Lung (tissue), 12 donors: Measurements from ENCODE around the gene SARDH. TPM values are rescaled to one million over a fixed set of nuclear protein-coding genes. Genes with fewer than 3 reads are reported as not detected.
A peak's percentile ranks its signal among the peaks of the same experiment; 100 is the strongest.

Experiments used
- ATAC-seq: fragments of 200-7000 bp; cut with Tn5 transposase; one replicate; pipeline ENCODE4 v1.9.1; 2020; ENCODE audit warnings: moderate number of reproducible peaks; ENCODE audit not compliant: insufficient read depth, low FRiP score
- DNase-seq, 3 donors: peaks; one replicate each; pipeline ENCODE4 v3.0.0-alpha.2; 2013 to 2017
- H3K27ac ChIP-seq, 2 donors: one replicate each; pipeline ENCODE4 v1.5.1; 2013; ENCODE audit warnings: mild to moderate bottlenecking in 2 of 2, moderate library complexity in 2 of 2, control low read depth in 1 of 2, inconsistent platforms in 1 of 2, low read depth in 1 of 2, low read length in 1 of 2
- H3K27me3 ChIP-seq, 3 donors: one replicate each; pipeline ENCODE4 v1.5.1; 2013; ENCODE audit warnings: low read length in 2 of 3; ENCODE audit not compliant: control insufficient read depth in 3 of 3, insufficient read depth in 3 of 3
- H3K36me3 ChIP-seq, 4 donors: one replicate each; pipeline ENCODE4 v1.5.1; 2013; ENCODE audit warnings: low read length in 4 of 4, mild to moderate bottlenecking in 1 of 4, moderate library complexity in 1 of 4; ENCODE audit not compliant: control insufficient read depth in 4 of 4, insufficient read depth in 4 of 4
- H3K4me1 ChIP-seq, 5 donors: one replicate each; pipeline ENCODE4 v1.5.1; 2013; ENCODE audit warnings: low read length in 5 of 5, mild to moderate bottlenecking in 2 of 5, moderate library complexity in 1 of 5; ENCODE audit not compliant: control insufficient read depth in 5 of 5, insufficient read depth in 5 of 5
- H3K4me3 ChIP-seq: one replicate; pipeline ENCODE4 v1.5.1; 2013; ENCODE audit warnings: mild to moderate bottlenecking, control low read depth, moderate library complexity
- H3K9ac ChIP-seq, 2 donors: one replicate each; pipeline ENCODE4 v1.5.1; 2013; ENCODE audit warnings: low read length in 2 of 2, control low read depth in 1 of 2; ENCODE audit not compliant: insufficient read depth in 1 of 2
- H3K9me3 ChIP-seq, 4 donors: one replicate each; pipeline ENCODE4 v1.5.1; 2013; ENCODE audit warnings: low read length in 3 of 4, mild to moderate bottlenecking in 1 of 4, moderate library complexity in 1 of 4; ENCODE audit not compliant: control insufficient read depth in 4 of 4, insufficient read depth in 3 of 4
- CTCF ChIP-seq: IDR thresholded peaks from 2 replicates; pipeline ENCODE4 v1.5.1; 2012; ENCODE audit warnings: mild to moderate bottlenecking; ENCODE audit errors: control extremely low read depth, extremely low read depth
- WGBS, 2 donors: extraction: QIAGEN DNeasy Blood & Tissue Kit; methylation state at CpG; one replicate each; pipeline ENCODE4 v1.1.7; 2013; 5-methylcytosine and 5-hydroxymethylcytosine counted together
- polyA plus RNA-seq, 2 donors: library from polyadenylated mRNA; stranded (reverse); fragments of 200-250 nt; gene quantifications; one replicate each; pipeline ENCODE4 v1.2.1, GENCODE V29; 2013
- total RNA-seq, 2 donors: library from RNA; depleted of rRNA in 1 of 2; stranded (reverse); fragments of >200 nt in 1 of 2; gene quantifications; one replicate each; pipeline ENCODE4 v1.2.1, GENCODE V29; 2014 to 2021
- donor health status: control.
- donor health status: control.
- donor health status: Bipolar disorder and iron deficiency.
- donor health status: healthy.
- donor health status: DM: yes; HTN: yes; CAD: no.

SARDH gene
- total and polyA plus RNA-seq, 4 donors: 1.8 to 8.4 (median 4.7) TPM

GRCh38 chr9:133710661-133711427 is 27.3 kb downstream of the SARDH start:
- Histone ChIP-seq H3K4me3 (no peak overlapping the region), H3K36me3 (peaks cover 0 to 4% (median 0%) of the 10 kb centered on the region in 4 donors), H3K27ac (peak overlapping the region in 1 of 2 donors; percentile 34), H3K9me3 (no peaks in the 10 kb centered on the region), H3K9ac (no peak overlapping the region), H3K27me3 (no peaks in the 10 kb centered on the region), H3K4me1 (peaks cover 0 to 44% (median 22%) of the 10 kb centered on the region in 5 donors)
- DNase-seq: peak in 1 of 3 donors; percentile 11
- no peak for TF ChIP-seq CTCF
- 84 to 89% methylated on average over 16 of the region's 16 CpGs for WGBS, 2 donors
- ATAC-seq: no peak

GRCh38 chr9:133709691-133710571 is 28.2 kb downstream of the SARDH start:
- no peak overlapping the region for H3K4me3 ChIP-seq
- H3K9me3 ChIP-seq: no peaks in the 10 kb centered on the region
- WGBS, 2 donors: 93 to 97% methylated on average over 32 of the region's 32 CpGs
- ATAC-seq (no peak), DNase-seq (no peak)
- no peaks in the 10 kb centered on the region for H3K27me3 ChIP-seq
- H3K36me3 ChIP-seq: peaks cover 0 to 4% (median 0%) of the 10 kb centered on the region in 4 donors
- peak overlapping the region in 1 of 2 donors; percentile 34 for H3K27ac ChIP-seq
- peaks cover 0 to 35% (median 17%) of the 10 kb centered on the region in 5 donors for H3K4me1 ChIP-seq
- TF ChIP-seq CTCF: no peak
- H3K9ac ChIP-seq: no peak overlapping the region

- ATAC-seq (no peak), DNase-seq (peak in 1 of 3 donors; percentile 16)
- Histone ChIP-seq H3K27ac (no peak overlapping the region), H3K36me3 (peaks cover 0 to 4% (median 0%) of the 10 kb centered on the region in 4 donors), H3K9me3 (no peaks in the 10 kb centered on the region), H3K9ac (no peak overlapping the region), H3K4me3 (no peak overlapping the region), H3K4me1 (peaks cover 0 to 29% (median 16%) of the 10 kb centered on the region in 5 donors), H3K27me3 (no peaks in the 10 kb centered on the region)
- 76 to 86% methylated on average over 25 to 26 of the region's 26 CpGs for WGBS, 2 donors
- no peak for TF ChIP-seq CTCF
These were observed 29.0 kb downstream of the SARDH start for GRCh38 chr9:133709015-133709611.
